NCI-H128 (cell line): Measurements from ENCODE around the gene CPA4.
"Not testable (repeated sequence)": the region's sequence is repeated elsewhere in the genome, so short reads cannot be mapped to it uniquely, and the experiment has no call there.

Experiments used
- DNase-seq: peaks from one replicate; lab custom pipeline; 2025; ENCODE audit not compliant: unreplicated experiment; lab: John Stamatoyannopoulos, UW

The CPA4 gene, protein sequence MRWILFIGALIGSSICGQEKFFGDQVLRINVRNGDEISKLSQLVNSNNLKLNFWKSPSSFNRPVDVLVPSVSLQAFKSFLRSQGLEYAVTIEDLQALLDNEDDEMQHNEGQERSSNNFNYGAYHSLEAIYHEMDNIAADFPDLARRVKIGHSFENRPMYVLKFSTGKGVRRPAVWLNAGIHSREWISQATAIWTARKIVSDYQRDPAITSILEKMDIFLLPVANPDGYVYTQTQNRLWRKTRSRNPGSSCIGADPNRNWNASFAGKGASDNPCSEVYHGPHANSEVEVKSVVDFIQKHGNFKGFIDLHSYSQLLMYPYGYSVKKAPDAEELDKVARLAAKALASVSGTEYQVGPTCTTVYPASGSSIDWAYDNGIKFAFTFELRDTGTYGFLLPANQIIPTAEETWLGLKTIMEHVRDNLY

DNA sequence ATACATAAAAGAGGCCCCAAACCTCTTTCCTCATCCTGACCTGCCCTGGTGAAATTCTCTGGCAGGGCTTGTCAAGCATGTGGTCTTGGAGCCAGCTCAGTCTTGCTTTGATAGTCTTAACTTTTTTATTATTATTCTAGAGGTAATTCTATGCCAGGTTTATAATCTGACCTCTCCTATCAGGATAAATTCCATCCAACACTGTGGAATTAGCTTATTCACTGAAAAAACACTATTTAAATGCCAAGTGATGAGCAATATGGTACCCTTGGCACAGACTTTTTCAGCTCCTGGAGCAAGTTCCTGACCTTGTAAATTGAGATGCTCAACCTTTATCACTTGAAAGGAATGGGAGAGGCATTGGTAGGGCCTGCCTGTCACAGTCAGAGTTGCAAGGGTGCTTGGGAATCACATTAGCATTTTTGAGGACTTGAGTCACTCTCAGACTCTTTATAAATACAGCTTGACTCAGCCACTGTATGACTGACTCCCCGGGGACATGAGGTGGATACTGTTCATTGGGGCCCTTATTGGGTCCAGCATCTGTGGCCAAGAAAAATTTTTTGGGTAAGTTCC lies at the start of gene CPA4:
Gene CPA4 (plus strand): TSS at position 480 of the 576 bp plus-strand sequence. CDS start 20 bp downstream, at position 500.
- no peak for DNase-seq

DNA sequence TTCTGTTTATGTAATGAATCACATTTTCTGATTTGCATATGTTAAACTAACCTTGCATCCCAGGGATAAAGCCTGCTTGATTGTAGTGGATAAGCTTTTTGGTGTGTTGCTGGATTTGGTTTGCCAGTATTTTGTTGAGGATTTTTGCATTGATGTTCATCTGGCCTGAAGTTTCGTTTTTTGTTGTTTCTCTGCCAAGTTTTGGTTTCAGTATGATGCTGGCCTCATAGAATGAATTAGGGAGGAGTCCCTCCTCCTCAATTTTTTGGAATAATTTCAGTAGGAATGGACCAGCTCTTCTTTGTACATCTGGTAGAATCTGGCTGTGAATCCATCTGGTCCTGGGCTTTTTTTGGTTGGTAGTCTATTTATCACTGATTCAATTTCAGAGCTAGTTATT lies 49.5 kb upstream of the CPA4 start:
- DNase-seq = not testable (repeated sequence)

DNA sequence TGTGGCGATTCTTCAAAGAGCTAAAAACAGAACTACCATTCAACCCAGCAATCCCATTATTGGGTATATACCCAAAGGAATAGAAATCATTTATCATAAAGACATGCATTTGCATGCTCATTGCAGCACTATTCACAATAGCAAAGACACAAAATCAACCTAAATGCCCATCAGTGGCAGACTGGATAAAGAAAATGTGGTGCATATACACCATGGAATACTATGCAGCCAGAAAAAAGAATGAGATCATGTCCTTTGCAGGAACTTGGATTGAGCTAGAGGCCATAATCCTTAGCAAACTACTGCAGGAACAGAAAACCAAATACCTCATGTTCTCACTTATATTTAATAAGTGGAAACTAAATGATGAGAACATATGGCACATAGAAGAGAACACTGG lies 46.5 kb upstream of the CPA4 start:
- not testable (repeated sequence) for DNase-seq

DNA sequence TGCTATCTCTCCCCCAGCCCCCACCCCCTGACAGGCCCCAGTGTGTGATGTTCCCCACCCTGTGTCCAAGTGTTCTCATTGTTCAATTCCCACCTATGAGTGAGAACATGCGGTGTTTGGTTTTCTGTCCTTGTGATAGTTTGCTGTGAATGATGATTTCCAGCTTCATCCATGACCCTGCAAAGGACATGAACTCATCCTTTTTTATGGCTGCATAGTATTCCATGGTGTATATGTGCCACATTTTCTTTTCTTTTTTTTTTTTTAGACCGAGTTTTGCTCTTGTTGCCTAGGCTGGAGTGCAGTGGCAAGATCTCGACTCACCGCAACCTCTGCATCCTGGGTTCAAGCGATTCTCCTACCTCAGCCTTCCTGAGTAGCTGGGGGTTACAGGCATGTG lies 44.1 kb upstream of the CPA4 start:
- not testable (repeated sequence) for DNase-seq

DNA sequence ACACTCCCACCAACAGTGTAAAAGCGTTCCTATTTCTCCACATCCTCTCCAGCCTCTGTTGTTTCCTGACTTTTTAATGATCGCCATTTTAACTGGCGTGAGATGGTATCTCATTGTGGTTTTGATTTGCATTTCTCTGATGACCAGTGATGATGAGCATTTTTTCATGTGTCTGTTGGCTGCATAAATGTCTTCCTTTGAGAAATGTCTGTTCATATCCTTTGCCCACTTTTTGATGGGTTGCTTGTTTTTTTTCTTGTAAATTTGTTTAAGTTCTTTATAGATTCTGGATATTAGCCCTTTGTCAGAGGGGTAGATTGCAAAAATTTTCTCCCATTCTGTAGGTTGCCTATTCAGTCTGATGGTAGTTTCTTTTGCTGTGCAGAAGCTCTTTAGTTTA lies 43.3 kb upstream of the CPA4 start:
- DNase-seq = not testable (repeated sequence)

DNA sequence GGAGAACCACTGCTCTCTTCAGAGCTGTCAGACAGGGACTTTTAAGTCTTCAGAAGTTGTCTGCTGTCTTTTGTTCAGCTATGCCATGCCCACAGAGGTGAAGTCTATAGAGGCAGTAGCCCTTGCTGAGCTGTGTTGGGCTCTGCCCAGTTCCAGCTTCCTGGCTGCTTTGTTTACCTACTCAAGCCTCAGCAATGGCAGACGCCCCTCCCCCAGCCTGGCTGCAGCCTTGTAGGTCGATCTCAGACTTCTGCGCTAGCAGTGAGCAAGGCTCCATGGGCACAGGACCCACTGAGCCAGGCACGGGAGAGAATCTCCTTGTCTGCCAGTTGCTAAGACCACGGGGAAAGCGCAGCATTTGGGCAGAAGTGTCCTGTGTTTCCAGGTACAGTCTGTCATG lies 38.4 kb upstream of the CPA4 start:
- no peak for DNase-seq

DNA sequence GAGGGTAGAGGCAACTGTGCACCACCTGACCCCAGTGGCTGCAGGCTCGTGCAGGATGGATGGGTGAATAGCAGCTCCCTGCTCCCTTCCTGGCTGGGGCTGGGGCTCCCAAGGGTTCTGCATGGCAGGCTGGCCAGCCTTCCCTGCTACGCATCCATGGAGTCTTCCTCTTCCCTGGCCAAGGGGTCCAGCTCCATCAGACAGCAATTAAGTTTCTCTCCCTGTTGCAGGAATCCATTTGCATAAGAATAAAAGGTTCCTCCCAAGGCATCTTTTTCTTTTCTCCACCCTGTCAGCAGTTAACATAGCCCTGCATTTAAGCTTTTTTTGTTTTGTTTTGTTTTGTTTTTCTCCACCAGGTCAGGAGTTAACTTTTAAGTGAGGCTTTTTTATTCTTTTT lies 36.3 kb upstream of the CPA4 start:
- DNase-seq = no peak

DNA sequence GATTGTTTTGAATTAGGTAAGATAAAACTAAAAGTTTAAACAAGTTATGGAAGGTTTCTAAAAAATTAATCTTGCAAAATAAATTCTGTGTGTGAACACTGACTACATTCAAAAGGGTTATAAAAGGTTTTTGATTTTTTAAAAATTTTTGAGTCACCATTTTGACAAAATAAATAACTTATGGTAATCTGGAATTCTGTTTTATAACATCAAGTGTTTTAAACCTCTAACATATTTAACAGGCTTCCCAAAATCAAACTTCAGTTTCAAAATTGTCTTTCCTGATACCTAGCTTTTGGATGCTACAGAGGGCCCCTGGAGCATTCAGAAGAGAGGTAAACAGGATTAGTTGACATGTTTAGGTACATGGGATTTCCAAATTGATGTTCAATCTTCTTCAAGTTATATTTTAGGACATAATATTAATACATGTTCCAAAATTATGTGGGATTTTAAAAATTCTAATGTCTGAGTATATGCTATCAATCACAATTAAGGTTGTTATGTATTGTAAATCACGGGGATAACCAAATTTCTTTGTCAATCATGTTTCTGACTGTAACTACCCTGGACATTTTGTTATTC lies 34.4 kb upstream of the CPA4 start:
- no peak for DNase-seq

DNA sequence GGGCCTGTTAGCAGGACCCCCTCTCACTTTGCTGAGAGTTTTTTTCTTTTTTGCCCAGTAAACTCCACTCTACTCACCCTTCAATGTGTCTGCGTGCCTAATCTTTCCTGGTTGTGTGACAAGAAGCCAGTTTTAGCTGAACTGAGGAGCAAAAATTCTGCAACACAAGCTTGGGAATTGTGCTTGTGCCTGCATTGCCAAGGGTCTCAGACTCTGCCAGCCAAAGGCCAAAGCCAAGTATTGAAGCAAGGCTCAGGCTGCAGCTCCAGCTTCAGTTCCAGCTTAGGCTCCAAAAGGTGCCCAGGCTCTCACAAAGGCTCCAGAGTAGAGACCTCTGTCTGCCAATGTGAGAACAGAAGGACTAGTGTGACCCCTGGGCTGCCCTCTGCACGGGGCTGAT lies 30.5 kb upstream of the CPA4 start:
- DNase-seq = no peak

DNA sequence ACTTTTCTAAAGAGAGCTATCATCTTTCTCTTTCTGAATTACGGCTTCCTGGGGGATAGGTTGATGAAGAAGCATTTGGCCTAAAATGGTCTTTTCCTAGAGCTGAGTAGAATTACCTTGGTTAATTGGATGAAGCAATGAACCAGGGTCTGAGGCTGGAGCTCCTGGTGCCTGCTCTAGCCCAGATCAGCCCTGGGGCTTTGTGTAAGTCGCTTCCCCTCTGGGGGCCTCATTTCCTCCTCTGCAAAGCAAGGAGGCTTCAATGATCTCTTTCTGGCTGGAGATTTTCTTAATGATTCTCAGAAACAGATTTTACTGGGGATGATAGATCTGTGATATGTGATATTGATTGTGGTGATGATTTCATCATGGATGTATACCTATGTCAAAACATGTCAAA lies 29.8 kb upstream of the CPA4 start:
- no peak for DNase-seq

DNA sequence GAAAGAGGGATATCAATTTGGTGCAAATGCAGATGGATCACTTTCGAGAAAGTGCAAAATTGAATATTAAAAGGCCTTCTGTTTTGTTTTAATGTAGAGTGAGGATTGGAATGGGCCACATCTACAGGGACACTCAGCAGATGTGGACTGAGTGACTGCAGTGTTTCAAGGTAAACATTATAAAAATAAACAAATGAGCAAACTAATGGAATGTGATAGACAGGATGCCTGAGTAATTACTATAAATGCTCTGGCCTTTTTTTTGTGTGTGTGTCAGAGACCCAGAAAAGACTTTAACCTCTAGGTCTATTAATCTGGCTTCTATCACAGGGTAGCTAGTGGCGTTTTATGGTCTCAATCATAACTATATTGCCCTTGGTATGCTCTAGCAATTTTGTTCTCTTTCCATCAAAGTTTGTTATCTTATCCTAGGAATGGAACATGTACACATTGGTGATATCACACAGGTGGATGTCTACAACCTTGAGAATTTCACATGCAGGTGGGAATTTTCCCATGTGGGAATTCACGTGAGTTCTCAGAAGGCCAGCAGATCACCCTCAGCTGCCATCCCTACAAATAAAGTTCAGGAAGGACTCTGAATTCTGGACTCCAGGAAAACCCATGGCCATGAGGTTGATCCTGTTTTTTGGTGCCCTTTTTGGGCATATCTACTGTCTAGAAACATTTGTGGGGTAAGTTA lies 26.6 kb upstream of the CPA4 start, which contains the start of gene CPA2:
Gene CPA2 (plus strand): TSS at position 606 of the 703 bp plus-strand sequence. CDS start 19 bp downstream, at position 625.
- DNase-seq = no peak

DNA sequence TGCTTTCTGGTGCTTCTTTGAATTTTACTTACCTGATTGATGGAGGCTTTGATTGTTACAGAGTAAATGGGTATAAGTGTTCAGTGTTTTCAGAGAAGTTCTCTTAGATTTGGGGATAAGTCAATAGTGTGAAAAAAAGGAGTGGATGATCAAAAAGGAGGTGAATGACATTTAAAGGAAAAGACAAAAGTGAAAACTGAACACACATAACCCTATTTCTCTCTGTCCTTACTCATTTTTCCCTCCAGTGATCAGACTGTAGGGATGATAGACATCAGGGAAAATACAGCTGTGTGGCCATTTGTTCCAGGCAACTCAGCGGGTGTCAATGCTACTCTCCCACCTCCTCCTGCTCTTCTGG lies 26.0 kb upstream of the CPA4 start:
- no peak for DNase-seq

DNA sequence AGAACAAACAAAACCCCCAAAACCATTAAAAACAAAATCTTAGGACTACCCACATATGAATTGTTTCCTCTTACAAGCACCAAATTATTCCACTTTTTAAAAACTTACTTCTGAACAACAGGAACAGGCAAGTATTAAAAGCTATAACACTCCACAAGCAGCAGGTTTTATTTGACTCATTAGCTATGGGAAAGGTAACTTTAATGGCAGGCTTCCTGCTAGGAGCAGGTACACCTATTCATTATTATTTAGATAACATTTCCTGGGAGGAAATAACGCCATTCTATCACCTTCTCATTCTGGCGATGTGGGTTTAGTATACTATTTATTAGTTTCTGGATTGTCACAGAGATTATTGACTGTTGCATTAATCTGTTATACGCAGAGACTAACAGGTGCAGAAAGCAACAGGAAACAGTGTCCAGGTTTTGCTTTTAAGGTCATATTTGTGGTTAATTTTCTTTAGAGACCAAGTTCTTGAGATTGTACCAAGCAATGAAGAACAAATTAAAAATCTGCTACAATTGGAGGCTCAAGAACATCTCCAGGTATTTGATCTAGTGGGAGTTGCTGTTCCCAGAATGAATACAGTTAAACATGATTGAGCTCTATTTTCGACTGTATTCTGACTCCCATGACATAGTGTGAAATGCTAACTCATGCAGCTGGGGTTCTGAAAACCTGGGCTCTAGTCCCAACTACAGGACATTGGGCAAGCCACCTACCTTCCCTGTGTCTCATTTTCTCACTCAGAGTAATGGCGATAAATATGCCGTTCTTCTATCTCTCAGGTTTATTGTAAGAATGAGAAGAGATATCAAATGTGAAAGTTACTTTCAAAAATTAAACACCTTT lies 24.3 kb upstream of the CPA4 start:
- no peak for DNase-seq

DNA sequence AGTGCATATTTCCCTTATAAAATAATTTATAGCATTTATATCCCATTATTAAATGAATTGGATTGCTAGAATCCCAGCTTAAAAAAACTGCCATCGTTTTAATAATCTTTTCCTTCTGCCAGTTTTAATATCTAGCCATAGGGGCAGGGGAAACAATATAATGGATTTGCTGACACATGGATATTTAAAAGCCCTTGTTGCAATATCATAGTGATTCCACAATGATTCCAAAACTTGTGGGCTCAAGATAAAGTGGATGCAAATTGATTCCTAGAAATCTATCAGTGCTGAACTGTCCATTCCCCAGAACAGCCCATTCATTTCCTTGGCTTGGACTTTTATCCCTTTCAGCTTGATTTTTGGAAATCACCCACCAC lies 23.7 kb upstream of the CPA4 start:
- DNase-seq = no peak

DNA sequence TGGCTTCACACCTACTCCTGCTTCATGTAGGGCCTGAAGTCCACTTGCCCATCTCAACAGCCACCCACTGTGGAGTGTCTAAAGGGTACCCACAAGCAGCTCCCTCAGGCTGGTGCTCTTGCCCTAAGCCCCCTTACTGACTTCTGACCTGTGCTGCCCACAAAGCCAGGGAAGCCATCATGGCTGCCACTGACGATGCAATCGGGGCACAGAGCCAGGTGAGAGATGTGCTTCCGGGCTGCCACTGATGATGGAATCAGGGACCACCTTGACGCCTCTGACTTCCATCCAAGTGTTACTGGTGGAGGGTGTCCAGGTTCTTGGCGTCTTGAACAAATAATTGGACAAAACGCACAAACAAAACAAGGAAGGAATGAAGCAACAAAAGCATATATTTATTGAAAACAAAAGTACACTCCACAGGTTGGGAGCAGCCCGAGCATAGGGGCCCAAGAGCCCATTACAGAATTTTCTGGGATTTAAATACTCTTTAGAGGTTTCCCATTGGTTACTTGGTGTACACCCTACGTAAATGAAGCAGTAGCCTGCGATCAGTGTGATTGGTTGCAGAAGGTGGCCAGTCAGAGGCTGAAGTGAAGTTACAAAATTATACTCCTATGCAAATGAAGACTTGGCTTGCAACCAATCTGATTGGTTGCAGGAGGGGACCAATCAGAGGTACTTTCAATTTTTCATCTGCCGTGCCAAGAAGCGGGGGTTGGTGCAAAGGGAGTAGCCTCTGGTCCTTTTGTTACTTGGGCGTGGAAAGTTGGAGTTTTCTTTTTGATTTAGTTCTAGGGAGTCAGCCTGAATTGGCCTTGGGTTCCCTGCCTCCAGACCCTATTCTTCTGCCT lies 21.8 kb upstream of the CPA4 start:
- DNase-seq = no peak

DNA sequence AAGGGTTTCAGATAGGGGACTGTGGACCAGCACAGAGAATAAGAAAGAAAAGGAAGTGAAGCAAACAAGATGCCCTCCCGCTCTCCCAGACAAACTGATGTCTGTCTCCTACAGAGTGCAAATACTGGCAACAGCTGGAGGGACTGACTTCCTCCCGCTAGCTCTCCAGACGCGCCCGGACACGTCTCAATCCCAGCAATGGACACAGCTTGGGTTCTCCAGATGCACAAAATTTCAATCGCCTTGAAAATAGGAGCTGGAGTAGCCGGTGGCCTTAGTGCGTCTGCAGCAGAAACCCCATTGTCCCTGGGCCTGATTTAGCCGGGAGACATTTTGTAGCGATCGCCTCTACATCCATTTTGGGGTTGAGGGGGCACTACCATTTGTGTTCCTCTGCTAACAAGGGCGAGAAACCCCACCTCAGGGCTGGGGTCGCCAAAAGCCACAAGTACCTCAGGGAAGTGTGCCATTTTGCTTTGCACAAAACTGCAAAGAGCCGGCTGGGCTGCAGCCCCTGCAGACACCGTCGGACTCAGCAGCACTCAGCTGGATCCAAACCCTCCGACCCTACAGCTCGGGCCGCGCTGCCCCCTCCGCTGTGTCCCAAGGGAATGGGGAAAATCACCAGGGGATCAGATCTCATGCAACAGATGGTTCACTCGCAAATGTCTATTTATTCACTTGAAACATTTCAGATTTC lies 20.4 kb upstream of the CPA4 start:
- no peak for DNase-seq

DNA sequence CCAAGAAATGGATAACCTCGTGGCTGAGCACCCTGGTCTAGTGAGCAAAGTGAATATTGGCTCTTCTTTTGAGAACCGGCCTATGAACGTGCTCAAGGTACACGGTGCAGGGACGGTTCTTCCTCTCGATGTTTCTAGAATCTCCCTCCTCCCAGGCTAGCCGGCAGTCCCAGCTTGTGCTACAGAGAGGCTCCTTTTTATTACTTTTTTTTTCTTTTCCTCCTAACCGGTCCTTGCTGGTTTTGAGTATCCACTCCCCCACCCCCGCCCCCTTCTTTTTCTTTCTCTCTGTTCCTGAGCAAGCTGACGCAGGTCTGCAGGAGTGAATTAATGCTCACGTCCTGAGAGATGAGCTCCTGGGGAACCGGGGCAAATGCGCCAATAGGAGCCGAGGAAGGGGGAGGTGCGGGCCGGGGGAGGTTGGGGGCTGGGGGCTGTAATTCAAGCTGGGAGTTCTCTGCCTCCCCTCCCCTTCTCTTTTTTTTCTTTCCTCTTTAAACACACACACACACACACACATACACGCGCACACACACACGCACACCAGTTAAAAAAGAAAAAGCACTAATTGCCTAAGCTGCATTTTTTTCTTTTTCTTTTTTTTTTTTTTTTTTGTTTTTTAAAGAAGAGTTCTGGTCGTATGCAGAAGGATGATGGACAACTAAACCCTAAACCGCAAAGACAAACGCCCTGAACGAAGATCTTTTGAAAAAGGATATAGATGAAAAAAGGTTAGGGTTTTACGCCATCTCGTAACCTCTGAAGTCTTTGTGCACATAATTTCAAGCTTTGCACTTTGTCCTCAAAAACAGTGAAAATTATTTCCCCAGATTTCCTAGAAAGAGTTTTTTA lies 19.7 kb upstream of the CPA4 start:
- peak; percentile 74 for DNase-seq

DNA sequence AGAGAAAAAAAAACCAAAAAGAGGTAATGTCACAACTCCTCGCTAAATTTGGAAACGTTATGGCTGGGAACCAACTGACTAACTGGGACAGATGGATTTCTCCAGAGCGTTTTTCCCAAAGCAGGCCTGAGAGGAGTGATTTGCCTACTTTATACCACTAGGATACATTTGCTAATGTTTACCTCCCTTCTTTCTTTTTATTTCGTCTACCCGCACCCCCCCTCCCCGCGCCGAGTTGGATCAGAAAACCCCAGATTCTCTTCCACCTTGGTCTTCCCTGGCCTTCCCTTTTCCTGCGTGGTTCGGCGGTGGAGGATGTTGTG lies 19.1 kb upstream of the CPA4 start:
- DNase-seq = no peak

DNA sequence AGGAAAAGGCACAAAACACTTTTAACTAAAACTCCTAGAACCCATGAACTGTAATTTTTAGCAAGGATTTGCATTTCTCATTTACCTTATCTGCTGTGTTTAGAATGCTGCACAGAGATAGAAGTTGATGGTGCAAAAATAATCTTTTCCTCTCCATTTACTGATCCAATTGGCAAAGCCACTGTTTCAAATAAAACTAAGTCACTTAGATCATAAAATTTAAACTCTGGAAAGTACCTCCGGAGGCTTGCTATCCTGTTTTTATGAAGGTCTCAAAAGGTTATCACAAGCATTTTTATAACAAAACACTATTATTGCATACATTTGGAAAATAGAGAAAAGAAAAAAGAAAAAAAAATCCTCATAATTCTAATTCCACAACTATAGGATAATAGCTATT lies 18.7 kb upstream of the CPA4 start:
- no peak for DNase-seq
